T-helper 9 cell (primary cell): Measurements from ENCODE around the gene GRM3.

ENCODE experiments used
- DNase-seq: peaks from one replicate; pipeline ENCODE4 v3.0.0-alpha.2; 2020

GRM3 gene

DNA sequence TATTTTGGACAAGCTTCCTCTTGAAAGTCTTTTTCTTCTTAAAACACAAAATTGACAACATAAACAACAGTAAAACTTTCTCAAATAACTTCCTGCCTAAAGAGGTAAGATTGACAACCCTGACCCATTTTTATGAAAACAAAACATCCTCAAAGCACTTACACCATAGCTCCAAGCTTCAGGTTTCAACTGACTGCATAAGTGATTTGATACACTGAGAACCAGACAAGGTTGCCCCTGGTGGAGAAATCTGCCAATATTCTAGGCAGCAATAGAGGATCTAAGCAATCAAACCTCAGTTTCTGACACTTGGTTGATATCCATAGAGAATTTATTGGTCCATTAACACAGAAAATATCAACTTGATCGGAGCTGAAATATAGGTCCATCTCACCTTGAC lies 267.9 kb downstream of the GRM3 start:
- no peak for DNase-seq

DNA sequence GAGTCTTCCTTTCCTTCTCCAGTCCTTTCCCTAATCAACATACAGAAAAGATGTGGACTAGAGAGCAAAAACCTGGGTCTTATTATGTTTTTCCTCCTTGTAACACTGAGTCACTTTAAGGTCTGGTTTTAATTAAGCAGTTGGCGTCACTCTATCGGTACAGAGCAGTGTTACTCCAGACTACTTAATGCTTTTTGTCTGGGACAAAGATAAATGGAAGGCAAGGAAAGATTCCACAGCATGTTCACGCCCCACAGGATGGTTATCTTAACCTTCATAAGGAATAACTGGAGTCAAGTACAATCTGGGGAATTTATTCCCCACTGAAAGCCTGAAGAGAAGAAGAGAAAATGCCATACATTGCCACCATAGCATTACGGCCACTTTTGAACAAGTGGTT lies 270.0 kb downstream of the GRM3 start:
- no peak for DNase-seq
